Spleen (tissue), 11 donors: ENCODE data around the gene NLRP7. TPM values are rescaled to one million over a fixed set of nuclear protein-coding genes. Genes with fewer than 3 reads are reported as not detected.
"Not testable (repeated sequence)": the region's sequence is repeated elsewhere in the genome, so short reads cannot be mapped to it uniquely, and the experiment has no call there.

Experiments
- DNase-seq: peaks from one replicate; pipeline ENCODE4 v3.0.0-alpha.2; 2020
- H3K27ac ChIP-seq, 8 donors: fragments of 200-600 bp; sonication (generic) in 7 of 8; 1 replicate in 4 of 8; 2 replicates in 4 of 8; pipeline versions ENCODE4 v1.5.0 to v1.8.0; 2016 to 2021; ENCODE audit warnings: inconsistent platforms in 4 of 8, mild to moderate bottlenecking in 4 of 8, moderate library complexity in 1 of 8
- H3K27me3 ChIP-seq, 7 donors: fragments of 200-600 bp; sonication (generic) in 6 of 7; replicated peaks in 1 of 7; 1 replicate in 4 of 7; 2 replicates in 3 of 7; pipeline versions ENCODE4 v1.5.0 to v1.8.0; 2016 to 2021; ENCODE audit warnings: inconsistent platforms in 3 of 7, mild to moderate bottlenecking in 1 of 7
- H3K36me3 ChIP-seq, 6 donors: fragments of 200-600 bp; sonication (generic) in 5 of 6; 1 replicate in 4 of 6; 2 replicates in 2 of 6; pipeline versions ENCODE4 v1.5.0 to v1.8.0; 2016 to 2021; ENCODE audit warnings: inconsistent platforms in 2 of 6
- H3K4me1 ChIP-seq, 6 donors: fragments of 200-600 bp; sonication (generic) in 5 of 6; 1 replicate in 3 of 6; 2 replicates in 3 of 6; pipeline versions ENCODE4 v1.5.0 to v1.8.0; 2016 to 2021; ENCODE audit warnings: inconsistent platforms in 3 of 6
- H3K4me3 ChIP-seq, 8 donors: fragments of 200-600 bp; sonication (generic) in 7 of 8; 1 replicate in 4 of 8; 2 replicates in 4 of 8; pipeline versions ENCODE4 v1.5.0 to v1.8.0; 2016 to 2021; ENCODE audit warnings: inconsistent platforms in 4 of 8, mild to moderate bottlenecking in 4 of 8, moderate library complexity in 2 of 8
- H3K9me3 ChIP-seq, 8 donors: fragments of 200-600 bp; sonication (generic) in 7 of 8; 1 replicate in 4 of 8; 2 replicates in 4 of 8; pipeline versions ENCODE4 v1.5.0 to v1.8.0; 2016 to 2021; ENCODE audit warnings: inconsistent platforms in 4 of 8
- POLR2A ChIP-seq, 3 donors: fragments of 450-650 bp; IDR thresholded peaks; one replicate each; pipeline ENCODE4 v1.5.1; 2017; ENCODE audit warnings: antibody characterized with exemption in 3 of 3, mild to moderate bottlenecking in 1 of 3
- POLR2AphosphoS5 ChIP-seq, 3 donors: sonication (generic); formaldehyde crosslinking; IDR thresholded peaks; one replicate each; pipeline ENCODE4 v1.5.1; 2017; ENCODE audit warnings: antibody characterized with exemption in 3 of 3
- WGBS, 5 donors: extraction: QIAGEN DNeasy Blood & Tissue Kit in 3 of 5; methylation state at CpG; one replicate each; pipeline versions ENCODE4 v1.1.5 to v1.1.7; 2013 to 2018; 5-methylcytosine and 5-hydroxymethylcytosine counted together
- intact Hi-C: fragments of 100-400 bp; cut with DNase I; formaldehyde crosslinking; loops from one replicate; pipeline ENCODE4 v1.15.0; 2023; ENCODE audit warnings: low total_unique reads
- polyA plus RNA-seq, 3 donors: library from polyadenylated mRNA; stranded (reverse); fragments of 200-250 nt; gene quantifications; one replicate each; pipeline ENCODE4 v1.2.1, GENCODE V29; 2013
- total RNA-seq, 7 donors: library from RNA; depleted of rRNA in 3 of 7; stranded (reverse); fragments of >200 nt in 3 of 7; fragmentation: NEBNext Ultra II Directional in 4 of 7; extraction: Animal tissue kit (Norgen Biotek cat#: 25700) in 4 of 7; gene quantifications; one replicate each; pipeline versions ENCODE4 v1.1.0 to v1.2.1, GENCODE V29; 2016 to 2021
- TF ChIP-seq, protein P1 (sequence below), 11 experiments: fragments of 200-600 bp in 7 of 11; fragments of 450-650 bp in 4 of 11; sonication (generic) in 4 of 11; IDR thresholded peaks in 8 of 11; conservative IDR thresholded peaks in 3 of 11; 1 replicate in 7 of 11; 2 replicates in 4 of 11; pipeline versions ENCODE4 v1.4.0 to v1.8.0; 2016 to 2021; ENCODE audit warnings: antibody characterized with exemption in 11 of 11, inconsistent platforms in 4 of 11, mild to moderate bottlenecking in 1 of 11
- donor health status: healthy with polysubstance abuse.
- donor health status: DM: no; HTN: no; CAD: no; lungs with moderate emphysema.
- donor health status: DM: no; HTN: no; CAD: no.
- donor health status: Bipolar disorder and iron deficiency.
- donor health status: healthy.
- donor health status: DM: no; HTN: no; CAD: no.
- donor health status: DM: yes; HTN: yes; CAD: no.

Gene NLRP7
- total and polyA plus RNA-seq, 10 donors, result 0.09 to 1.3 (median 0.17) TPM

- intact Hi-C loops, result no loop called here
These were observed 22.3 kb upstream of the NLRP7 start for GRCh38 chr19:54969647-54970046.

GRCh38 chr19:54967611-54968010 lies 20.3 kb upstream of the NLRP7 start:
- Histone ChIP-seq H3K27ac (no peak overlapping the region), H3K9me3 (peaks cover 0 to 12% (median 0%) of the 10 kb centered on the region in 8 donors), H3K4me3 (no peak overlapping the region), H3K27me3 (peaks cover 0 to 3% (median 0%) of the 10 kb centered on the region in 7 donors), H3K36me3 (no peaks in the 10 kb centered on the region), H3K4me1 (no peaks in the 10 kb centered on the region)
- TF ChIP-seq, protein P1, sequence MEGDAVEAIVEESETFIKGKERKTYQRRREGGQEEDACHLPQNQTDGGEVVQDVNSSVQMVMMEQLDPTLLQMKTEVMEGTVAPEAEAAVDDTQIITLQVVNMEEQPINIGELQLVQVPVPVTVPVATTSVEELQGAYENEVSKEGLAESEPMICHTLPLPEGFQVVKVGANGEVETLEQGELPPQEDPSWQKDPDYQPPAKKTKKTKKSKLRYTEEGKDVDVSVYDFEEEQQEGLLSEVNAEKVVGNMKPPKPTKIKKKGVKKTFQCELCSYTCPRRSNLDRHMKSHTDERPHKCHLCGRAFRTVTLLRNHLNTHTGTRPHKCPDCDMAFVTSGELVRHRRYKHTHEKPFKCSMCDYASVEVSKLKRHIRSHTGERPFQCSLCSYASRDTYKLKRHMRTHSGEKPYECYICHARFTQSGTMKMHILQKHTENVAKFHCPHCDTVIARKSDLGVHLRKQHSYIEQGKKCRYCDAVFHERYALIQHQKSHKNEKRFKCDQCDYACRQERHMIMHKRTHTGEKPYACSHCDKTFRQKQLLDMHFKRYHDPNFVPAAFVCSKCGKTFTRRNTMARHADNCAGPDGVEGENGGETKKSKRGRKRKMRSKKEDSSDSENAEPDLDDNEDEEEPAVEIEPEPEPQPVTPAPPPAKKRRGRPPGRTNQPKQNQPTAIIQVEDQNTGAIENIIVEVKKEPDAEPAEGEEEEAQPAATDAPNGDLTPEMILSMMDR (IDR thresholded peaks at IDR 0.05 in 8 of 11, conservative IDR thresholded peaks at IDR 0.05 in 3 of 11), result no peak
- TF ChIP-seq POLR2A (IDR thresholded peaks at IDR 0.05) (no peak), POLR2AphosphoS5 (IDR thresholded peaks at IDR 0.05) (no peak)
- WGBS, 5 donors, result 79 to 95% (median 88%) methylated on average over 3 of the region's 3 CpGs
- no peak for DNase-seq
- intact Hi-C loops, result no loop called here

More at GRCh38 chr19:54969647-54970046, 22.3 kb upstream of the NLRP7 start:
- no peak overlapping the region for H3K27ac ChIP-seq
- DNase-seq, result no peak
- no peak overlapping the region for H3K4me3 ChIP-seq
- peaks cover 0 to 3% (median 0%) of the 10 kb centered on the region in 7 donors for H3K27me3 ChIP-seq
- 68 to 88% (median 83%) methylated on average over 4 of the region's 4 CpGs for WGBS, 5 donors
- H3K4me1 ChIP-seq, result peaks cover 0 to 14% (median 0%) of the 10 kb centered on the region in 6 donors
- TF ChIP-seq POLR2A (IDR thresholded peaks at IDR 0.05) (no peak), POLR2AphosphoS5 (IDR thresholded peaks at IDR 0.05) (no peak)
- TF ChIP-seq, protein P1 (IDR thresholded peaks at IDR 0.05 in 8 of 11, conservative IDR thresholded peaks at IDR 0.05 in 3 of 11), result no peak
- H3K36me3 ChIP-seq, result no peaks in the 10 kb centered on the region
- peaks cover 0 to 6% (median 0%) of the 10 kb centered on the region in 8 donors for H3K9me3 ChIP-seq

DNA sequence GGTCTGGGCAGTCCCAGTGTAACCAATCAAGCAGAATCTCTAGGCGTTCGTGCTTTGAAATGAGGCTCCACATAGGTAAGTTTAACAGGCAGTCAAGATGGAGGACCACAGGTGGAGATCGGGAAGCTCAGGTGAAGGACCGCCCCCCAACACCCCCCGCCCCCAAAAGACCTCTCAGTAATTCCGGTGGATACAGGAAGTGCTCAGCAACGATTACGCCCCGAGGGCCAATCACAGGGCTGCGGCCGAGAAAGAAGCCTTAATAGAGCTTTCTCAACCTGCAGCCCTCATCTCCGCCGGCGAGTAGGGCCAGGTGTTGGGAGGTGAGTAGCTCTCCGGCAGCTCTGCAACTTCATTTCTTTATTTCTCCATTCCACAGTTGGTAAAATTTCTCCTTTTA lies 17.7 kb upstream of the NLRP7 start:
- WGBS, 5 donors, result 94 to 97% methylated on average over 13 to 15 of the region's 15 CpGs; no CpG with 5 or more reads in 3 of the 5 donors
- H3K27ac ChIP-seq, H3K4me1 ChIP-seq, H3K4me3 ChIP-seq, intact Hi-C loops, DNase-seq, H3K36me3 ChIP-seq: not testable (repeated sequence)
- Histone ChIP-seq H3K27me3 (peaks cover 0 to 13% (median 0%) of the 10 kb centered on the region in 7 donors), H3K9me3 (peaks cover 0 to 12% (median 0%) of the 10 kb centered on the region in 8 donors)

DNA sequence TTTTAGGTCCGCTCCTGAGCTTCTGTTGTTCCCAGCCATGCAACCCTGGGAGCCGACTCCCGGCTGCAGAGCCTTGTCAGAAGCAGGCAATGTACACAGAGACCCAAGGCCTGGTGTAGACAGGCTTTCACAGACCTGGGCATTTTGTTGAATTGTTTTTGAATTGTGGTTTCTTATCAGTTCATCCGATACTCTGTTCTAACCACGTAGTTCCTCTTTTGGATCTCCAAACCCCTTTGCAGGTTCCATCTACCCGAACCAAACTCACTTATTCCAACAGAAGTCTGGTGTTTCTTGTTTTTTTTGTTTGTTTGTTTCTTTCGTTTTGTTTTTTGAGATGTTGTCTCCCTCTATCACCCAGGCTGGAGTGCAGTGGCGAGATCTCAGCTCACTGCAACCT lies 12.5 kb upstream of the NLRP7 start:
- Histone ChIP-seq H3K4me3 (no peak overlapping the region), H3K36me3 (no peaks in the 10 kb centered on the region), H3K27ac (no peak overlapping the region), H3K9me3 (peaks cover 0 to 12% (median 0%) of the 10 kb centered on the region in 8 donors), H3K4me1 (peaks cover 0 to 22% (median 4%) of the 10 kb centered on the region in 6 donors), H3K27me3 (peaks cover 0 to 14% (median 0%) of the 10 kb centered on the region in 7 donors)
- TF ChIP-seq POLR2A (IDR thresholded peaks at IDR 0.05), result no peak
- TF ChIP-seq POLR2AphosphoS5 (IDR thresholded peaks at IDR 0.05), result no peak
- TF ChIP-seq, protein P1 (IDR thresholded peaks at IDR 0.05 in 8 of 11, conservative IDR thresholded peaks at IDR 0.05 in 3 of 11), result no peak
- intact Hi-C loops, result no loop called here
- DNase-seq, result no peak
- WGBS, 5 donors, result 20 to 43% (median 29%) methylated on average over 8 of the region's 8 CpGs
